NCI-H1436 treated with DMSO at 0.1 percent for 48 hours (cell line): ENCODE measurements around the gene ZFPL1.

Experiments
- DNase-seq: peaks from one replicate; lab custom pipeline; 2025; lab: John Stamatoyannopoulos, UW

Gene ZFPL1

DNA sequence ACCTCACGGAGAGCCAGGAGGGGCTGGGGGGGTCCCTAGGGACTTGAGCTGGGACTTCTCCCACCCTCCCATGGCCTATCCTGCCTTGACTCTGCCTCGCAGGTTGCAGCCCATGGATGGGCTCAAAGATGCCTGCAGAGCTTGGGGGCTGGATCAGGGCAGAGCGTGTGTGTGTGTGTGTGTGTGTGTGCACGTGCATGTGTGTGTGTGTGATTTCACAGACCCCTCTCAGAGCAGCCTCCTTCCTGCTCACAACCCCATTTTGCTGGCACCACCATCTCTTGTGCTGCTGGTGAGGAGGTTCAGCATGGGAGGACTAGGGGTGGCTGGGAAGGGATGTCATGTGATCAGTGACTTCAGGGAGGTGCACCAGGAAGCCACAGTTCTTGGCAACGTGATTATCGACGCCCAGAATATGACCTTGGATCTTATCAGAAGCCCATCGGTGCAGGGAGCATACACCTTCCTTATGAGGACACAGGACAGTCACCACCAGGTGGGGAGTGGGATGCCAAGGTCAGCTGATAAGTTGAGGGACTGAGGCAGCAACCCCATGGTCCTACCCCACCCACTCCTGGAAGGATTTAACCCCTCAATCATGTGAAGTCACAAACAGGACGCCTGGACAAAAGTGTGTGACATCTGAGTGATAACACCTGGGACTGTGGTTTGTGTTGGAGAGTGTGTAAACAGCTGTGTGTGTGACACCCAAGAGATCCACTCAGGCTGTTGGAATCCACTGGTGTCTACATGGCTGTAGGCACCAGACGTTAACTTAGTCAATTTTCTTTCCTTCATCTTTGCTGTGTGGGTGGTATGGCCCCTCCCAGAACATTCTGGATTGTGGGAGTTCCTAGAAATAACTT, 23.8 kb upstream of the ZFPL1 start:
- DNase-seq: no peak

DNA sequence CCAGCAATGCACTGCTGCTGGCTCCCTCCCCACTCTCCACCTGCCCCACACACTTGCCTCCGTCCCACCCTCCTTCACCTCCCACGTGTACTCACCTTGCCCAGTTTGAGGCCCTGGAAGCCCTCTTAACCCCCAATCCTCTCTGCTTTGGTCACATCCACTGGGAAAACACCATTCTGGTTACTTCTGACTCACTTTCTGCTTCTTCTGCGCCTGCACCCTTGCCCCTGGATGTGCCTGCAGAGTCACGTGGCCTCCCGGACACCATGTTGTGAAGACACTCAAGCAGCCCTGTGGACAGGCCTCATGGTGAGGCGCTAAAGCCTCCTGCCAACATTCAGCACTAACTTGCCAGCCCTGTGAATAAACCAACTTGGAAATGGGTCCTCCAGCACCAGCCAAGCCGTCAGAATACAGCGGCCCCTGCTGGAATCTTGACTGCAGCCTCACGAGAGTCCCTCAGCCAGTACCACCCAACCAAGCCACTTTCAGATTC, 23.1 kb upstream of the ZFPL1 start:
- no peak for DNase-seq

DNA sequence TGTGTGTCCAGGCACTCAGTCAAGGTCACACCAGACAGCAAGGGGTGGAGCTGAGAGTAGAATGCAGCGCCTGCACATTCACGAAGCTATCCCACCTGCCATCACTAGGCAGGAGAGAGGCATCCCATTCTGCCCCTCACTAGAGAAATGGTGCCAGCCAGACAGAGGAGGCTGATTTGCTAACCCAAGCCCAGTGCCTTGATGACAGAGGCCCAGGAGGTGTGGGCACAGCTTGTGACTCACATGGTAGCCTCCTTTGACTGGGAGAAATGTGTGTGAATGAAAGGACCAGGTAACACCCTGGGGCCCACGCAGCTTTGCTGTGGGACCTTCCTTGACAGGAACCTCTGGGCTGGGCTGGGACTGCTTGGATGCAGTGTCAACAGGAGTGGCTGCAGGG, 20.5 kb upstream of the ZFPL1 start:
- no peak for DNase-seq

DNA sequence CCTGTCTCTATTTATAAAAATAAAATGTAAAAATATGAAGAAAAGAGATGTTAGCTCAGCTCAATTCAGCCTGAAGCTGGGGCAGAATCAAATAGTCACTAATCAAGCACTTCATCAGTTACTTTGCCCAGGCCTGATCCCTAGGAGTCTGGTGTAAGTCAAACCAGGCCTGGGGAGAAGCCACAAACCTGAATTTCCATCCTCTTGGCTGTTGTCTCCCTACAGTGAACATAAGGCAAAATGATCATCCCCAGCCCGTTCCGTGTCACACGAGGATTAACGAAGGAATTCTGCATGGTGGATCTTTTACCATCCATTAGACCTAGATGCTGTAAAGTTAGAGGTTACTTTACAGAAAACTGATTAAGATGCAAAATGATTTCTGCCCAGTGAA, 19.2 kb upstream of the ZFPL1 start:
- DNase-seq: no peak

DNA sequence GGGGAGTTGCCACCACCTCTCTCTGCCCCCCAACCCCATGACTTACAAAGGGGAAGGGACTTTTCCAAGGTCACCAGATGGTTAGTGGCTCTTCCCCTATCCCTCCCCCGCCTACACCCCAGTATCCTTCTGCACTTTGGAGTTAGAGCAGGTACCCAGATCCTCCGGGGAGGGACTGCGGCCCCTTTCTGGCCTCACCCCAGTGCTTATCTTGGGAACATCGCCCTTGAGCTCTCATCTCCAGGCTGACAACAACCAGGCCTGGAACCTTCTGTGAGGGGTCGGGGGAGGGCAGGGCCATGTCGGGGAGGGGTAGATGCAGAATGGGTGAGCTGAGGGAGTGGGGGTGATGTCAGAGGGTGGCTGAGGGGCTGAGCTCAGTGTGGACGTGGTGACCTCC, 18.2 kb upstream of the ZFPL1 start:
- no peak for DNase-seq

DNA sequence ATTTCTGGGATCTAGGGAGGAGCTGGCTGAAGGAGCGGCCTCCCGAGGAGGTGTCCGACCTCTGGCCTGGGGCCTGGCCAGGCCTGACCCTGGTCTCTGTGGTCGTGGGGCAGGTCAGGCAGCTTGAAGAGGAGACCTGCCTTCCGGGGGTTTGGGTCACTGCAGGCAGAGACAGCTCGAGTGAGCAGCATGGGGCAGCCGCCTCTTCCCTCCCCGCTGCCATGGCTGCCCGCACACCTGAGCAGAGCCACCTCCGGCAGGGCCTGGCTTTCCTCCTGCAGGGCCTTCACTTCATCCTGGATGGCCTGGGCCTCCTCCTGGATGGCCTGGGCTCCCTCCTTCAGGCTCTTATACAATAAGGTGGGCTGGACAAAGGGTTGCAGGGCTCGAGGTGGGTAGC, 17.7 kb upstream of the ZFPL1 start:
- DNase-seq: no peak

DNA sequence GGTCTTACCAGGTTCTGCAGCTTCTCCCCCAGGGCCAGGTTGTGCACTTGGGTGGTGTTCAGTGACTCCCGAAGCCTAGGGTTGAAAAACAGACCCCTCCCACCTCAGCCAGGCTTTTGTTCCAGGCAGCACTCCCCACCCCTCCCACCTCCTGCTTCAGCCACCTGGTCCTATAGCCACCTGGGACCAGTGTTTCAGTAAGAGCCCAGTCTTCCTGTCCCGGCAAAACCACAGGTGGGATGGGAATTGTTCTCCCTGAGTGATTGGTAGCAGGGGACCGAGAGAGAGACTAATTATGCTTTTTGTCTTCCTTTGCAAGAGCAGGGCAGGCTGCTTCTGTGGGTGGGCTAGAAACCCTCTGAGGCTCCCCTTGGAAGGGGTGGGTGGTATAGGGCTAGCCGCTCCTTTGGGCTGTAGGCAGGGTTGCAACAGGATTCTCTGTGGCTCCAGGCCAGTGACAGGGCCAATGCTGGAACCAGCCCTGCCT, 17.2 kb upstream of the ZFPL1 start:
- DNase-seq: peak; percentile 81

DNA sequence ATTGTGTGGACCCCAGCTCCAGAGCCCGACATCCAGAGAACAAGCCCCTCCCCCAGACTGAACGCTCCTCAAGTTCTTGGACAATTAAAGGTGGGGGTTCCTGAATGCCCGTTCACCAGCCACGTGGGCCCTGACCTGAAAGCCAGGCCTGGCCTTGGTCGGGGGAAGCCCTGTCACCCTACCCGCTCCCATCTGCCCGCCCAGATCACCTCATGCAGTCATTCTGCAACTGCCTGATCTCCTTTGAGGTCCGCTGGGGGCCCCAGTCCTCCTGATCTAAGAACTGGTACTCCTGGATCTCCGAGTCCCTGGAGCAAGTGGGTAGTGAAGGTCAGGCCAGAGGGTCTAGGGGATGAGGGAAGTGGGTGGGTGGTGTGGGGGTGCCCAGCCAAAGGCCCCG, 16.6 kb upstream of the ZFPL1 start:
- no peak for DNase-seq

DNA sequence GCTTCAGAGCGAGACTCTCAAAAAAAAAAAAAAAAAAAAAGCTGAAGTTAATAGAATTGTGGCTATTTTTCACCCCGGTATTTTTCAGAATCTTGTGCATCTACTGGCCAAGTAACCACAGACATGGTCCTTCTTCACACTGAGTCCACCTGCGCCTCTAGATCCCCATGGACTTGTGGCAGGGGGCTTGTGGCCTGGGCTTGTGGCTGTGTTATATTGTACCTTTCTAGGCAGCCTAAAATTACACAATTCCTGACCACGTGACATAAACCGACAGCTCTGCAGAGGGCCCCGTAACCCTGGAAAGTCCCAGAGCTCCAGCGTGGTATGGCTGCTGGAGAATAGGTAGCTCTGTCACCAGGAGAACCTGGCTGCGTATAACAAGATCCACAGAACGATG, 14.8 kb upstream of the ZFPL1 start:
- no peak for DNase-seq

DNA sequence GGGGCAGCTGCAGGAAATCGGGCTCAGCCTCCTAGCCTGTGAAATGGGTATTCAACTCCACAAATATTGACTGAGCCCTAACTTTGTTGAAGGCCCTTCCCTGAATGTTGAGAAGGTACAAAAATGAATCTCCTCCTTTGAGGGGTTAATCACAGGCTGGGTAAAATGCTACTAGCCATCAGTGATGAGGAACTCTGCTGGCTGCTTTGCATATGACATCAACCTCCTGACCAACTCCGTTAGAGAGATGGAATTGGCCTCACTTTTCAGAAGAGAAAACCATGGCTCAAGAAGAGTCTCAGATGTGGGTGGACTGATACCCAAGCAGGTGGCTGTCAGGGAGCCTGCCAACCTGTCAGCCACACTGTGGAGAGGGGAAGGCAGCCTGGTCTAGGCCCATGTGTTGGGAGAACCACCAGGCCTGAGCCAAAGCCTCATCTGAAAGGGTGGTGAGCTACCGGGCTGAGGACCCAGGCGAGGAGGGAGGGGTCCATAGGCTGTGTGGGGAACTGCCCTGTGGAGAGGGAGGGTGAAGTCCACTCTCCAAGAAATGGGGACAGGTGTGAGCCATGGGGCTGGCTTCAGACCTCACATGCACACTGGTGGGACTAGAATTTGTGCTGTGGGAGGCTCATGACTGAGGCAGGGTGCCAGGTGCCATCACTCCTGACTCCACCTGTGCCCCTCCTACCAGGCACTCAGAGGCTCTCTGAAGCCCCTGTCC, 12.0 kb upstream of the ZFPL1 start:
- no peak for DNase-seq

DNA sequence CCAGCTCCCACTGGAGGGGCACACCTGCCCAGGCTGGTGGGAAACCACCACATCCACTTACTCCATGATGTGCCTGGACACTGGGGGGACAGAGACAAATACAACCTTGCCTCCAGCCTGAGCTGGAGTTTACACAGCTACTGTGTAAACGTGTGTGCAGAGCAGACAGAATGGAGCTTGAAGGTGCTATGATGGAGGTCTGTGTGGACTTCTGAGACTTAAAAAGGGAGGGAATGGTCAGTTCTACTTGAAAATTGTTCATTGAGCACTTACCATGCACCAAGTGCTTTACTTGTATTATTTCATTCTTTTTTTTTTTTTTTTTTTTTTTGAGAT, 11.4 kb upstream of the ZFPL1 start:
- no peak for DNase-seq

DNA sequence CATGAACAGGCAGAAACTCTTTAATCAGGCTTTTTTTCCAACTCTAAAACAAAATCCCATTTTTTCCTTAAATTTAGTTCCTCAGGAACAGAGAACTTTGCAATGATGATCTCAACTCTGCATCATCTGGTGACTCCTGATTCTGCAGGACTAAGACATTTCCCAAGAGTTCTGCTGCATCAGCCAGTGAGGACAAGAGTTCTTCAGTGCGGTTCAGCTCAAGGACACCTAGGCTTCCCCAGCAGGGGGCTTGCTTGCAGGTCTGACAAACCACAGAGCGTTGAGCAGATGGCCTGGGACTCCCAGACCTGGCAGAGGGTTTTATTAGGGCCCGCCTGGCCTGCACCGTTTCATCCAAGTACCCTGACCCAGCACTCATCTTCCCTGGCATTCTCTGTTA, 6.6 kb upstream of the ZFPL1 start:
- DNase-seq: no peak

DNA sequence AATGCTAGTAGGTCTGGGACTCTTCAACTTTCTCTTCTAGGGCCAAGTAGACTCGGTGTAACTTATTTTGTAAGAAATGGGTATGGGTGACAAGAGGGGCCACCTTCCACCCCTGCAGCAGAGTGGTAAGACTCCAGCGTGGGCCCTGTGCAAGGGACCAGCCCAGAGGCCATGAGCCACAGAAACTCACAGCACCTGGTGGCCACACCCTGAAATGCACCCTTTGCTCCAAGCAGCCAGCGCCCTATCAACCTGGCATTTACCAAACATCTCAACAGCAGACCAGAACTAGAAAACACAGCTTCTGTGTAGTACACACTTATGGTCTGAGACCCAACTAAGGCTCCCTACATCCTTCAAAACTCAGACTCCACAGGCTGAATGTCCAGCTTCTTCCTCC, 5.9 kb upstream of the ZFPL1 start:
- no peak for DNase-seq

DNA sequence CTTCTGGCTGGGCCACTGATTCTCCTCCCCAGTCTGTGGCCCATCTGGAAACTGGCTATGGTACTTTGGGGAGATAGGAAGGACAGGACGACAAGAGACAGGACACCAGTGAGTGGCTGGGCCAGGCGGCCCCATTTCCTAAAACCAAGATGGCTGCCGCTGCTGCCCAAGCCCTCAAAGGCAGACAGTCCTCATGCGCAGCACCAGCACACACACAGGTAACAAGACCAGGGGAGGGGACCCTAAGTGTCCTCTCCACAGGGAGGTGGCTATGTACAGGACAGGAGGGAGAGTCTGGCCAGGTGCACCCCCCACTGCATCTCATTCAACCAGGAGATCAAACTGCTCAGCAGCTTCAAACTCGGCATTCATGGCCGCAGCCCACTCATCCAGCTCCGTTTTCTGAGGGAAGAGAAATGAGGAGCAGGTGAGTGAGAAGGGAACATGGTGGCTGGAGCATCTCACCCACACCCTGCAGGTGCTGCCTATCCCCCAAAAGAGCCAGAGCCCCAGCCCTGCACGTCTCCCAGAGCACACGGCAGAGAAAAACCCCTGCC, 5.2 kb upstream of the ZFPL1 start:
- DNase-seq: no peak

DNA sequence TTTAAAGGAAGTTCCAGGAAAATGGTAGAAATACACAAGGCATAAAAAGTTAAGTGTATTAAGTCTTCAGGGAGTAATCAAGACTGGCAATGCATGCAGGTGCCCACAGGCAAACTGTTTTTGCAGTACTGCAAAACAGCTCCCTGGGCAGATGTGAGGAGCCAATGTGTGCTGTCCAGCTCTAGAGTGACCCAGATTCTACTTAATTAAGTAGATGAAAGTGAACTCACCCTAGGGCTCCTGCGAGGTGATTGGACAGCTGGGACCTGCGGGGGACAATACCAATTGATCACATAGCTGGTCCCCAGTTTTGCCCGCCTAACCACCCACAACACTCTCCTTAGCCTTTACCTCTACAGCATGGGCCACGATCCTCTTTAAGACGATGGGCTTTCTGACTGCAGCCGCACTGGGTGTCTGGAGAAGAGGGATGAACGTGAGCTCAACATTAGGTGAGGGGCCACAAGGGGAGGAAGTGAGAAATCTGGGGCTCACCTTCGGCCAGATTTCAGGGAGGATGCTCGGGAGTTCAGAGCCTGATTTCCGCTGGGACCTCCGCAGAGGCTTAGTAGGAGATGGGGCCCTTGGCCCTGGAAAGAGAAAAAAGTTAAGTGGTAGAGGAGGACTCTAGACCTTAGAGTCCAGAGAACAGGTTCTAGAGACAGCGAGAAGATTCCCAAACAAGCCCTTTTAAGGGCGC, 738 bp upstream of the ZFPL1 start:
- no peak for DNase-seq

DNA sequence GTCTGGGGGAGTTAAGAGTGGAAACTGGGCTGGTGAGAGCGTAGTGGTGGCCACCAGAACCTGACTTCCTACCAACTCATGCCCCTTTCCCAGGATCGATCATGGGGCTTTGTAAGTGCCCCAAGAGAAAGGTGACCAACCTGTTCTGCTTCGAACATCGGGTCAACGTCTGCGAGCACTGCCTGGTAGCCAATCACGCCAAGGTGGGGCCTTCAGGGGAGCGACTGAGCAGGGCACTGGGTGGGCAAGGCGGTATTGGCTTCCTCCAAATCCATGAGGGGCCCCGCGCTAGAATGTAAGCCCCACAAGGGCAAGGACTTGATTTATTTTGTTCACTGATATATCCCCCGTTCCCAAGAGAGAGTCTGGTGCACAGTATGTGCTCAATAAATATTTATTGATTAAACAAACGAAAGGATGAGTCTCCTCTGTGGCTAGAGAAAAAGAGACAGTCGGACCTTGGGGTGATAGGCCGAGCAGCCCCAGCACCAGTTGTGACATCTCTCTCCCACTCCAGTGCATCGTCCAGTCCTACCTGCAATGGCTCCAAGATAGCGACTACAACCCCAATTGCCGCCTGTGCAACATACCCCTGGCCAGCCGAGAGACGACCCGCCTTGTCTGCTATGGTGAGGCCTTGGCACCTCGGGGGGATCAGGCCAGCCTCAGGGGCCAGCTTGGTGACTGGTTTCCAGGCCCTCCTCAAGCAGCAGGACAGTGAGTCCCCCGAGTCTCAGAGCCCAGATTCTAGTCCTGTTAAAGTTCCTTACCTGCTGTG, 765 bp downstream of the ZFPL1 start:
- no peak for DNase-seq

DNA sequence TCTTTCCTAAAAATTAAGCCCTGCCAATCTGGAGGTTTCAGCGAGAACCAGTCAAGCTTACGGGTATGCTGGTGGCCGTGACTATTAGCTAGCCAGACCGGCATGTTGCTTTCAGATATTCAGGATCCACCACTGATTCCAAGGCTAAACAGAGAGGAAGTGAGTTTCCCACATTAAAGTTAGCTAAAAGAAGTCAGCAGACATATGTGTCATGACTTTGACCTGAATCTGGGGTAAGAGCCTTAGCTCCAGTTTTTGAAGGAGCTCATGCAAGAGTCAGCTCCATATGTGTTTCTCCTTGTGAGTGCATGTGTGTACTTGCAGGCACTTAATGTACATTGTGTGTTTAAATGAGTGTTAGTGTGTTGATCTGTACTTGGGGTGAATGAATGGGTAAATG, 1.4 kb downstream of the ZFPL1 start:
- no peak for DNase-seq

DNA sequence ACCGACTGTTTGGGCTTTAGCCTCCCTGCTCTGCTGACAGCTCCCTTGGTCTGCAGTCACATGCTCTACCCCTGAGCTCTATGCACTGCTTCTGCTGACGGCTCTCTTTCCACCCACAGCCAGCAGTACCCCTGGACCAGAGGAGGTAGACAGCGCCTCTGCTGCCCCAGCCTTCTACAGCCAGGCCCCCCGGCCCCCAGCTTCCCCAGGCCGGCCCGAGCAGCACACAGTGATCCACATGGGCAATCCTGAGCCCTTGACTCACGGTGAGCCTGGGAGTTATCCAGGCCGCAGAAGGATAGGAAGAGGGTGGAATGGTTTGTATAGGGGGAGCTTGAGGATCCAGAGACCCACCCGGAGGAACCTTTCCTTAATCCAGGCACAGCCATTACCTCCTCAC, 2.8 kb downstream of the ZFPL1 start:
- no peak for DNase-seq

DNA sequence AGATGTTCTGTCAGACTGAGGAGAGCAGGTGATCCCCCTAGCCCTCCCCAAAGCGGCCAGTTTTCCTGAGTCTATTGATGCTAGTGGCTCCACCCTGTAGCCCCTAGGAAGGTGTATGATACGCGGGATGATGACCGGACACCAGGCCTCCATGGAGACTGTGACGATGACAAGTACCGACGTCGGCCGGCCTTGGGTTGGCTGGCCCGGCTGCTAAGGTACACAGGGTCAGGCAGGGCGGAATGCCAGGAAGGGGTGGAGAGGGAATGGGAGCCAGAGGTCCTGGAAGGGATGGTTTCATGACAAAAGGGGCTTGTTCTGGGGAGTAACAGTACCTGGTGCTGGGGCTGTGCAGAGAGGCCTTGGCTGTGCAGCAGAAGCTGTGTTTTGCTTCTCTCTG, 3.2 kb downstream of the ZFPL1 start:
- DNase-seq: no peak

DNA sequence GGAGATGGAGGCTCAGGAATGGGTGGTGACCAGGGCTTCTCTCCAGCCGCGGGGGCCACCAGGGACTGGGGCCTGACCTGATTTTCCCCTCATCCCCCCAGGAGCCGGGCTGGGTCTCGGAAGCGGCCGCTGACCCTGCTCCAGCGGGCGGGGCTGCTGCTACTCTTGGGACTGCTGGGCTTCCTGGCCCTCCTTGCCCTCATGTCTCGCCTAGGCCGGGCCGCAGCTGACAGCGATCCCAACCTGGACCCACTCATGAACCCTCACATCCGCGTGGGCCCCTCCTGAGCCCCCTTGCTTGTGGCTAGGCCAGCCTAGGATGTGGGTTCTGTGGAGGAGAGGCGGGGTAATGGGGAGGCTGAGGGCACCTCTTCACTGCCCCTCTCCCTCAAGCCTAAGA, 3.8 kb downstream of the ZFPL1 start:
- DNase-seq: no peak

DNA sequence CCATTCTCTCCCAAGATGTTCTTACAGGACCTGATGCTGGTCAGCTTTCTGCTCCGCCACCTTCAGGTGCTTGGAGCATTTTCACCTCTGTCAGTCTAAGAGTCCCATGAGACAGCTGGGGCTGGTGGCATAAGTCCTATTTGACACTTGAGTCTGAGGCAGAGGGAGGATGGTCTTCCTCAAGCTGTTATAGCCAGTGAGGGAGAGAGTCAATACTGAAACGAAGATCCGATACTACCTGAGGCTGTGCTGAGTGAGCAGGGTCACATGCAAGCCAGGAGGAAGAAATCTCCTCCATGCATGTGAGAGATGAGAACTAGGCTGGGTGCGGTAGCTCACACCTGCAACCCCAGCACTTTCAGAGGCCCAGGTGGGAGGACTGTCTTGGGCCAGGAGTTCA, 5.6 kb downstream of the ZFPL1 start:
- DNase-seq: no peak

DNA sequence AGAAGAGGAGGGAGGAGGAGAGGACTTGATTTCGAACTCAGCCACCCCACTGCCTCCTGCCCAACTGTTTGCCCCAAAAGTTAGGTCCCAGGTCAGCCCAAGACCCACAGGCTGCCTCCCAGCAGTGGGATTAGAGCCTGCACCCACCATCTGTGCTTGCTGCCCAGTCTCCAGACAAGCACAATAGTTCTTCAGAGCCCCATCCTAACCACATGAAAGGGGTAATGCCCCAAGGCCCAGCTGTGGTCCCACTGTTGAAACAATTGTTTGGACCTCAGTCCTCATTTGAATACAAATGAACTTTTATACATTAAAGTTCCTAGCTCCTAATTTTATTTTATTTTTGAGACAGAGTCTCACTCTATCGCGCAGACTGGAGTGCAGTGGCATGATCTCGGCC, 6.6 kb downstream of the ZFPL1 start:
- DNase-seq: no peak
